Immature natural killer cell (primary cell): ENCODE results near the gene SDK1. TPM values are rescaled to one million over a fixed set of nuclear protein-coding genes. Genes with fewer than 3 reads are reported as not detected.

Source experiments
- DNase-seq, 3 donors: peaks; one replicate each; pipeline ENCODE4 v3.0.0; 2022; ENCODE audit warnings: mixed read lengths in 1 of 3
- H3K27ac Mint-ChIP-seq, 6 donors: one replicate each; pipeline ENCODE4 v1.8.0; 2020; ENCODE audit warnings: mixed read lengths in 6 of 6, mild to moderate bottlenecking in 5 of 6, inconsistent platforms in 4 of 6, moderate library complexity in 3 of 6
- H3K27me3 Mint-ChIP-seq, 3 donors: one replicate each; pipeline ENCODE4 v1.8.0; 2020 to 2021; ENCODE audit warnings: low read depth in 3 of 3, mild to moderate bottlenecking in 3 of 3, mixed read lengths in 3 of 3, moderate library complexity in 3 of 3, inconsistent platforms in 1 of 3
- H3K36me3 Mint-ChIP-seq, 3 donors: one replicate each; pipeline ENCODE4 v1.8.0; 2020; ENCODE audit warnings: mixed read lengths in 3 of 3, inconsistent platforms in 2 of 3, mild to moderate bottlenecking in 2 of 3
- H3K4me1 Mint-ChIP-seq, 2 donors: one replicate each; pipeline ENCODE4 v1.8.0; 2020; ENCODE audit warnings: inconsistent platforms in 2 of 2, mild to moderate bottlenecking in 2 of 2, mixed read lengths in 2 of 2, moderate library complexity in 1 of 2
- H3K4me3 Mint-ChIP-seq, 5 donors: one replicate each; pipeline ENCODE4 v1.8.0; 2020; ENCODE audit warnings: mild to moderate bottlenecking in 5 of 5, mixed read lengths in 5 of 5, inconsistent platforms in 3 of 5, moderate library complexity in 3 of 5
- H3K9me3 Mint-ChIP-seq, 6 donors: one replicate each; pipeline ENCODE4 v1.8.0; 2020; ENCODE audit warnings: mild to moderate bottlenecking in 6 of 6, mixed read lengths in 6 of 6, inconsistent platforms in 4 of 6, moderate library complexity in 3 of 6
- polyA plus RNA-seq, 3 donors: library from polyadenylated mRNA; unstranded; fragments of 300-500 nt; fragmentation: Illumina TruSeq; gene quantifications; one replicate each; pipeline ENCODE4 v1.2.3, GENCODE V29; 2021

SDK1 gene
- polyA plus RNA-seq, 3 donors from 2014 or later: not detected

DNA sequence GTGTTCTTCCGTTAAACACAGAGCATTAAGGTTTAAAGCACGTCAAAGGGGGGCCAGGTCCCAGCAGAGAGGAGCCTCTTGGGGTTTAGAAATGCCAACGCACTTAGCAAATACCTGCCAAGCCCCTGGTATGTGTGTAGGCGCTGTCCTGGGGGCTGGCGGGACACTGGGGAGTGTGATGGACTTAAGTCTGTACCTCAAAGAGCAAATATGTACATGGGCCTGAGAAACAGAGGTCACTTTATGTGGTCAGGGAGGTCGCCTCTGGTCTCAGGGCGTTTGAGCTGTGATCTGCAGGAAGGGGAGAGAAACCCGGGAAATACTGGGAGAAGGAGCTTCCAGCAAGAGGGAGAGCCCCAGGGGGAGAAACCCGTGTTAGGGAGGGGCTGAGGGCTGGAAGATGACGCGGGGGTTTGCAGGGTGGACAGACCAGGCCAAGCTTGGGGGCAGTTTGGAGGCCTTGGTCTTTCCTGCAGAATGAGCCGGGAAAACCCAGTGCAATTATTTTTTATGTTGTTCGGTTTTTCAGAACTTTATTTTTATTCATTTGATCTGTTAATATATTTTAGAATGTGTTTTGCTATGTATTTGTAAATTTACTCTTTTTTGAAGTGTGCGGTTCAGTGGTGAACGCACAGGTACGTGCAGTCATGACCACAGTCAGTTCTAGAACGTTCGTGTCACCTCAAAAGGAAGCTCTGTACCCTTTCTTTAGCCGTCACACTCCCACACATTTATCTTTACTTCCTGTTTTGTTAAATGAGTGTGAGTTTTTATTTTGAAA, 939.7 kb downstream of the SDK1 start:
- DNase-seq: no peak
- Mint-ChIP-seq H3K9me3 (peaks cover 0 to 2% (median 0%) of the 10 kb centered on the region in 6 donors), H3K36me3 (no peaks in the 10 kb centered on the region), H3K4me1 (no peaks in the 10 kb centered on the region), H3K27me3 (peaks cover 0 to 5% (median 2%) of the 10 kb centered on the region in 3 donors), H3K4me3 (no peak overlapping the region), H3K27ac (peak overlapping the region in 1 of 6 donors; percentile 25)

DNA sequence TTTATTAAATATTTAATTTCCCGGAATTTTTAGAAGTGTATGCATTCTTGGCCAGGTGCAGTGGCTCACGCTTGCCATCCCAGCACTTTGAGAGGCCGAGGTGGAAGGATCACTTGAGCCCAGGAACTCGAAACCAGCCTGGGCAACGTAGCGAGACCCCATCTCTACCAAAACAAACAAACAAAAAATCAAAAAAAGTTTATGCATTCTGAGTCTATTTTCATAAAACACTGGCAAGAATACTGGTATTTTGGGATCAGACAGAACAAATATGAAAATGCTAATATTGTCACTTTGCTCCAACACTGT, 940.2 kb downstream of the SDK1 start:
- no peak overlapping the region for H3K27ac Mint-ChIP-seq
- H3K27me3 Mint-ChIP-seq: peaks cover 0 to 5% (median 2%) of the 10 kb centered on the region in 3 donors
- H3K4me1 Mint-ChIP-seq: no peaks in the 10 kb centered on the region
- H3K9me3 Mint-ChIP-seq: peaks cover 0 to 2% (median 0%) of the 10 kb centered on the region in 6 donors
- H3K36me3 Mint-ChIP-seq: no peaks in the 10 kb centered on the region
- no peak for DNase-seq
- no peak overlapping the region for H3K4me3 Mint-ChIP-seq

DNA sequence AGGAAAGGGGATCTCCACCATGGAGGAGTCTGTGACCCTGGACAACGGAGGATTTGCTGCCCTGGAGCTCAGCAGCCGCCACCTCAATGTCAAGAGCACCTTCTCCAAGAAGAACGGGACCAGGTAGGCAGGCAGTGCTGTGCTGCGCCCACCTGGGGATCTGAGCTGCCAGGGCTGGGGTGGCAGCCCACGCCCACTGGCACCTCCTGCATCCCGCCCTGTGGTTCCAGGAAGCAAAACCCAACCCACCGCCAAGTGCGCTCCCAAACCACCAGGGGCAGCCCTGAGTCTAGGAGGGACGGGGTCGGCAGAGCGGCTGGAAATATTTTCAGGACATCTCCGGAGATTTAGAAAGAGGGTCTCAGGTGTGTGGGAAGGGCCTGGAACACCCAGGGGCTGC, 940.7 kb downstream of the SDK1 start:
- Mint-ChIP-seq H3K4me1 (no peaks in the 10 kb centered on the region), H3K27ac (no peak overlapping the region), H3K36me3 (no peaks in the 10 kb centered on the region)

DNA sequence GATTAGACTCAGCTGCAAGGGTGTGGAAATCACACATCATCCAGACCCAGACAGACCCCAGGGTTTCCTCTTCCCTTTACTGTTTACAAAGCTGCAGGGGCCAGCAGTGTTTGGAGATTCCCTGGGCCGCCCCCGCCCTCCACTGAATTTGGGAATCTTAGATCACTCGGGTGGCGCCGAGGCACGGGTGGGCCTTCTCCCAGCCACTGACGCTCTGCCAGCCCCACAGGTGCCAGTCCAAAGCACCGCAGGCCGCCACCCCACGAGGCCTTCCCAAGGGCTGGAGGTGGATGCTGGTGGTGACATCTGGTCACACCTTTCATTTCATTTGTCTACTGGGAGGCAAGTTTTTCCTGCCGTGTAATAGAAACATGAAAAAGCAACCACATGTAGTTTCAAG, 941.7 kb downstream of the SDK1 start:
- Mint-ChIP-seq H3K4me1 (no peaks in the 10 kb centered on the region), H3K36me3 (no peaks in the 10 kb centered on the region), H3K27me3 (peaks cover 0 to 5% (median 2%) of the 10 kb centered on the region in 3 donors), H3K27ac (no peak overlapping the region), H3K9me3 (peaks cover 0 to 2% (median 0%) of the 10 kb centered on the region in 6 donors), H3K4me3 (no peak overlapping the region)
- no peak for DNase-seq

More for the DNA sequence above, 940.7 kb downstream of the SDK1 start:
- Mint-ChIP-seq H3K9me3 (peaks cover 0 to 2% (median 0%) of the 10 kb centered on the region in 6 donors), H3K27me3 (peaks cover 0 to 5% (median 2%) of the 10 kb centered on the region in 3 donors), H3K4me3 (no peak overlapping the region)
- DNase-seq: no peak

DNA sequence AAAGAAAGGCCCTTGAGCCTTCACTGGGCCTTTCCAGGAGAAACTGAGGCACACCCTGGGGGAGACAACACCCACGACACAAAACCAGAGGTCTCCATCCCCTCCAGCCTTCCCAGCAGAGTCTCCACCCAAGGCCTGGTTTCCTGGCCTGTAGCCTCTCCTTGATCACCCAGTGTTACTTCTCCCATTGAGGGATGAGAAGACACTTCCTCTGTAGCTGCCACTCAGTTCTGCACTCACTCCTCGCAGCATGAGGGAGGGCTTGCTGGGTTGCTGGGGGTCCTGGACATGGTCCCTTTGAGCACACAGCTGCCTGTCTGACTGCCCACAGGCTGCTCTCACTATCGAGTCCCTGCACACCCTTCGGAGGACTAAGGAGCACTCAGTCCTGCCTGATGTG, 943.0 kb downstream of the SDK1 start:
- no peak overlapping the region for H3K4me3 Mint-ChIP-seq
- H3K4me1 Mint-ChIP-seq: no peaks in the 10 kb centered on the region
- no peak for DNase-seq
- no peaks in the 10 kb centered on the region for H3K36me3 Mint-ChIP-seq
- peaks cover 0 to 6% (median 0%) of the 10 kb centered on the region in 6 donors for H3K9me3 Mint-ChIP-seq
- H3K27ac Mint-ChIP-seq: no peak overlapping the region
- peaks cover 0 to 3% (median 2%) of the 10 kb centered on the region in 3 donors for H3K27me3 Mint-ChIP-seq

DNA sequence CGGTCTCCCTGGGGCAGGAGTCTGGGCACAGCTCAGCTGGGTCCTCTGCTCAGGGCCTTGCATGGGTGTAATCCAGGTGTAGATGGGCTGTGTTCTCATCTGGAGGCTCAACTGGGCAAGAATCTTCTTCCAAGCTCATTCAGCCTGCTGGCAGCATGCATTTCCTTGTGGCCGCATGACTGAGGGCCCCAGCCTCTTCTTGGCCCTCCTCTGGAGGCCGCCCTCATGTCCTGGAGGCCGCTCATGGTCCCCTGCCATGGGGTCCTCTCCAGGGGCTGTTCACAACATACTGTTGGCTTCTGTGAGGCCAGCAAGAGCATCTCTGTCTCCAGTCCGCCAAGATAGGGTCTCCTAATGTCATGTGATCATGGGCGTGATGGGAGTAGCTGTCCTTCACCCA, 943.6 kb downstream of the SDK1 start:
- no peak overlapping the region for H3K4me3 Mint-ChIP-seq
- H3K4me1 Mint-ChIP-seq: no peaks in the 10 kb centered on the region
- peaks cover 0 to 2% (median 2%) of the 10 kb centered on the region in 3 donors for H3K27me3 Mint-ChIP-seq
- H3K36me3 Mint-ChIP-seq: no peaks in the 10 kb centered on the region
- no peak for DNase-seq
- no peak overlapping the region for H3K27ac Mint-ChIP-seq
- peaks cover 0 to 6% (median 0%) of the 10 kb centered on the region in 6 donors for H3K9me3 Mint-ChIP-seq

DNA sequence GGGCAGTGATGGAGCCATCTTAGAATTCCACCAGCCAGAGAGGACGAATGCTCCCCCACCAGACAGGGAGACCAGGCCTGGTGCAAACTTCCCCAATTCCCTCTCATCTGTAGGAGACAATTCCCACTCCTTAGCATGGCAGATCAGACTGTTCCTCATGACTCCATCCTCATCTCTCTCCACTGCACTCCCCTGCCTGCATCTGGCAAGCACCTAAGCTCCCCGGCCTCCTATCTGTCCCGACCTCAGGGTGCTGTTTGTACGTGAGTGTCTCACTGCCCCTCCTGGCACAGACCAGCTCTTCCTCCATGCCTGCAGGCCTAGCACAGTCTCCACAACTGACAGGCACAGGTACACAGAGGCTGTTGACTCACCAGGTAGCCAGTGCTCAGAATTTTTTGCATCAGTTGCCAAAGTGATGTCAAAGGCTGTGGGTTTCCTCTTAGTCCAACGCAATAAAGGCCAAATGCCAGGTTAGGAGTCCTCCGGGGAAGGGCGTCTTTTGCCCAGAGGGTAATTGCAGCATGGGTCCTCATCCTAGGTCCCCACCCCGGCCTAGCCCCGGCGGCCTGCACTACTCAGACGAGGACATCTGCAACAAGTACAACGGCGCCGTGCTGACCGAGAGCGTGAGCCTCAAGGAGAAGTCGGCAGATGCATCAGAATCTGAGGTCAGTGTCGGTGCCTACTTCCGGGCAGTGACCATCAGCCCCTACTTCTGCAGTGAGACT, 944.2 kb downstream of the SDK1 start:
- no peak overlapping the region for H3K27ac Mint-ChIP-seq
- peaks cover 0 to 5% (median 2%) of the 10 kb centered on the region in 3 donors for H3K27me3 Mint-ChIP-seq
- H3K4me1 Mint-ChIP-seq: no peaks in the 10 kb centered on the region

DNA sequence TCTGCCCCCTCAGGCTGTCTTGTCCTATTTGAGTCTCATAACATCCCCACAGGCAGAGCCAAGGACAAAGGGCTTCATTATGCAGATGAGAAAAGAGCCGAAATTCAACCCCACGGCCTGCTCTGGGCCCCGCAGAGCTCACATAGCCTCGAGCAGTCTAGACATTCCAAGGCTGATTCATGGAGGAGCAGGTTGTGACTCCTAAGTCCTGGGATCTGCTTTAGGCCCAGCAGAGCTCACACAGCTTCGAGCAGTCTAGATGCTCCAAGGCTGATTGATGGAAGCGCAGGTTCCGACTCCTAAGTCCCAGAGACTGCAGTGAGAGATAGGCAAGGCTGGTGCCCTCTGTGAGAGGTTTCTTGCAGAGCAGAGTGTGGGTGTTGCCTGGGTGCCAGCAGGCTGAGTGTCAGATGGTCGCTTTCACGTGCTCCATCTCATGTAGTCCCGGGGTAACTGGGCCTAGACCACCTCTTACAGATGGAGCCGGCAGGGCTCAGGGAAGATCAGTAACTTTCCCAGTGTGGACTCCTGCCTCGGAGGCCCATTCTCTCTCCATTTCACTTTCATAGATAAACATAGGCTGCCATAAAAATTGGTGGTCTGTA, 944.9 kb downstream of the SDK1 start:
- no peaks in the 10 kb centered on the region for H3K36me3 Mint-ChIP-seq
- no peak for DNase-seq
- H3K27ac Mint-ChIP-seq: no peak overlapping the region
- H3K27me3 Mint-ChIP-seq: peaks cover 0 to 4% (median 2%) of the 10 kb centered on the region in 3 donors
- no peaks in the 10 kb centered on the region for H3K4me1 Mint-ChIP-seq
- no peak overlapping the region for H3K4me3 Mint-ChIP-seq
- peaks cover 0 to 9% (median 0%) of the 10 kb centered on the region in 6 donors for H3K9me3 Mint-ChIP-seq

More for the DNA sequence above, 944.2 kb downstream of the SDK1 start:
- Mint-ChIP-seq H3K4me3 (no peak overlapping the region), H3K9me3 (peaks cover 0 to 6% (median 0%) of the 10 kb centered on the region in 6 donors), H3K36me3 (no peaks in the 10 kb centered on the region)
- DNase-seq: no peak

DNA sequence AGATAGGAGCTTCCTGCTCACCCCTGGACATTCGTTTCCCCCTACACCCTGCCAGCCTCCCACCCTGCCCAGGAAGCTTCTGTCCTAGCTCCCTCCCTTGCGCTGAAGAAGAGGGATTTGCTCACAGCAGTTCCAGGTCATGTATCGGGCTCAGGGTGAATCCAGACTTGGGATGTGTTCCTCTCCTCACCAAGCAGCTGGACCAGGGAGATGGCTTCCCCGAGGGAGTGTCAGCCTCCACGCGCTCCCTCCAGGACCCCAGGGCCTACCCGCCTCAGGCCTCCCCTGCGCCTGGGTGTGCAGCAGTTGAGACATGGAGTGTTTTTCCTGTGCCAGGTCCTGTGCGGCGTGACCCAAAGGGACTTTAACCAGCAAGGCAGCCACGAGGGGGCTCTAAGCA, 945.5 kb downstream of the SDK1 start:
- Mint-ChIP-seq H3K9me3 (peaks cover 0 to 9% (median 2%) of the 10 kb centered on the region in 6 donors), H3K4me1 (no peaks in the 10 kb centered on the region), H3K4me3 (no peak overlapping the region), H3K36me3 (no peaks in the 10 kb centered on the region), H3K27me3 (peaks cover 0 to 4% (median 2%) of the 10 kb centered on the region in 3 donors), H3K27ac (no peak overlapping the region)
- no peak for DNase-seq

DNA sequence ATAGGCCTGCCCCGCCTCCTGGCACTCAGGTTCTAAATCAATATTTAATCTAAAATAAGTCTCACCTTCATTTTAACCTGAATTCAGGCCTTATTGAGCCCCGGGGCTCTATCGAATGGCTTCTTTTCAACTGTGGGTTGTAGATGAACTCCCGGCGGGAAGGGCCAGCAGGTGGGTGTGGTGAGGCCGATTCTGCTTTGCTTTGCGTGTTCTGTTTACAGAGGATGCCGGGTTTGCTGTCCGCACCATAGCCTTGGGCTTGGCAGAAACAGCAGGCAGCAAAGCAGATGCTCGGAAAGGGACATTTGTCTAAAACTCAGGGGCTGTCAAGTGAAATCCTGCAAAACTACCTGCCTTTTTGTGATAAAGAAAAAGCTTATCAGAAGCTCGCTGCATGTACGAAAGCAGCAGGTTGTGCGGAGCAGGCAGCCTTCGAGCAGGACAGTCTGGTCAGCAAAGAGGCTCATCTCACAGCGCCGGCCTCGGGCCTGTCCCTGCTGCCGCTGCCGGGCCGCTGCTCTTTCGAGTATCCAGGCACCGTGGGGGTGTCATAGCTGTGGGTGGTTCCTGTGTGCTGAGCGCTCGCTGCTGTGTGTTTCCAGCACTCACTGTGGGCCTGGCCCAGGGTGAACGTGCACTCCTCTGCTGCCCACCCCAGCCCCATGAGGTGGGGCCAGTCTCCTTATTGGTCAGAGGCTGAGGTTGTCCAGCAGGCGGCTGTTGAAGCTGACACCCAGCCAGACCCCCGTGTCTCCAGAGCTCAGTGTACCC, 946.2 kb downstream of the SDK1 start:
- no peaks in the 10 kb centered on the region for H3K4me1 Mint-ChIP-seq
- no peak overlapping the region for H3K4me3 Mint-ChIP-seq
- no peaks in the 10 kb centered on the region for H3K36me3 Mint-ChIP-seq
- H3K27me3 Mint-ChIP-seq: peaks cover 0 to 4% (median 2%) of the 10 kb centered on the region in 3 donors
- DNase-seq: no peak
- H3K27ac Mint-ChIP-seq: no peak overlapping the region
- peaks cover 0 to 13% (median 3%) of the 10 kb centered on the region in 6 donors for H3K9me3 Mint-ChIP-seq

DNA sequence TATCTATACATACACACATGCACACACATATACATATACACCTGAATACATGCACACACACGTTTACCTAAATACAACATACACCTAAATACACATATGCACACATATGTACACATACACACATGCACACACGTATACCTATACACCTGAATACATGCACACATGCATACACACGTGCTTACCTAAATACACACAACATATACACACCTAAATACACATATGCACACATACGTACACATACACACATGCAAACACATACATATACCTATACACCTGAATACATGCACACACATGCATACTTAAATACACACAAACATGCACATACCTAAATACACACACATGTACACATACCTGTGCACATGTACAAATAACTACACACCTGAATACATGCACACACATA, 947.2 kb downstream of the SDK1 start:
- Mint-ChIP-seq H3K27ac (no peak overlapping the region), H3K9me3 (peaks cover 2 to 21% (median 7%) of the 10 kb centered on the region in 6 donors), H3K4me1 (no peaks in the 10 kb centered on the region), H3K36me3 (no peaks in the 10 kb centered on the region), H3K4me3 (no peak overlapping the region), H3K27me3 (peaks cover 0 to 4% (median 2%) of the 10 kb centered on the region in 3 donors)
- DNase-seq: no peak

DNA sequence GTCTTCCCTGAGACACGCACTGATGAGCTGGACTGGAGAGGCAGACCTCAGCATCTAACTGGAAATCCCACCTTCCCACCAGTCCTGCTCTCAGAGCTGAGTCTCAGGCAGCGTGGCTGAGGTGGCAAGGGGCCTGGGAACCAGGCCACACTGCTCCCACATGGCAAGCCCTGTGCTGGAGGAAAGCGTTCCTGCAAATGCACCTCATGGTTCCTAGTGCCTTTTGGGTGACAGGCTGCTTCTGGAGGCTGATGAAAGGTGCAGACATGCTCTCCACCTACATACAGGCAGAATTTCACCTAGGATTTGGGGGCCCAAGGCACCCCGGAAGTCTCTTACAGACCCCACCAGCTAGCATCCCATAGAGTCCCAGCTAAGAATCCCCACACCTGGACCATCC, 948.2 kb downstream of the SDK1 start:
- Mint-ChIP-seq H3K9me3 (peaks cover 2 to 25% (median 8%) of the 10 kb centered on the region in 6 donors), H3K27ac (no peak overlapping the region), H3K36me3 (no peaks in the 10 kb centered on the region), H3K4me1 (no peaks in the 10 kb centered on the region), H3K27me3 (peaks cover 0 to 4% (median 2%) of the 10 kb centered on the region in 3 donors), H3K4me3 (no peak overlapping the region)
- DNase-seq: no peak

DNA sequence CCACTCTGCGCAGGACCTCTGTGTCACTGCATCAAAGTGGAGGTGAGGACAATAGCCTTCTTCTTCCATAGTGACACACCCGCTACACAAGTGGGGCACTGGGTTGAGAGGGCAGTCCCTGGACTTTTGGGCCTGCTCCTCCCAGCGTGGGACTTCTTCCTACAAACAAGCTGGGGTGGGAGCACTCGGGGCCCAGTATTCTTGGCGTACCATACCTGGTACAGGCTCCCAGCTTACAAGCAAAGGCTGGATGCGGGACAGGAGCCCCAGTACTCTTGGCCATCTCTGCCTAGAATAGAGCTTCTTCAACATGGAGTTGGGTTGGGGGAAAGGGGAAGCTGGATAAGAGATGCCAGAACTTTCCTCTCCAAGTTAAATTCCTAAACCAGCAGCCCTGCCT, 954.3 kb downstream of the SDK1 start:
- no peak for DNase-seq
- Mint-ChIP-seq H3K27me3 (peaks cover 0 to 2% (median 2%) of the 10 kb centered on the region in 3 donors), H3K27ac (no peak overlapping the region), H3K9me3 (peaks cover 3 to 30% (median 10%) of the 10 kb centered on the region in 6 donors), H3K36me3 (no peaks in the 10 kb centered on the region), H3K4me3 (no peak overlapping the region), H3K4me1 (no peaks in the 10 kb centered on the region)
